ENCODE data around the gene PARD3.

Gene PARD3

DNA sequence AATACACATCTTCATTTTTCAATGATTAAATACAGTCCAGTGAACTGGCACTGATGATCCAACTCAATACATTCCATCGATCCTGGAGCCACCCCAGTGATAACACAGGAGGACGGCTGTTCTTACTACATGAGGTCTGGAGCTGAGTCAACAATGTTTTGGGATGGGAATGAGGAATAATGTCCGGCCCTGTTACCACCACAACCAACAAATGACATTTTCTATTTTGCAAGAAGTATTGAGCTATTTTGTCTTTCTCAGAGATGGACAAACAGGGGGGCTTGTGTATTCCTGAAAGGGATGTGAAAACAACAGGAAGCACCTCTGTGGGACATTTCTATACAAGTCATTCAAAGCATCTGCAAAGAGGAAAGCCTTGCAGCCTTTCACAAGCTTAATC lies 249.2 kb downstream of the PARD3 start:
- DNase-seq = no peak

DNA sequence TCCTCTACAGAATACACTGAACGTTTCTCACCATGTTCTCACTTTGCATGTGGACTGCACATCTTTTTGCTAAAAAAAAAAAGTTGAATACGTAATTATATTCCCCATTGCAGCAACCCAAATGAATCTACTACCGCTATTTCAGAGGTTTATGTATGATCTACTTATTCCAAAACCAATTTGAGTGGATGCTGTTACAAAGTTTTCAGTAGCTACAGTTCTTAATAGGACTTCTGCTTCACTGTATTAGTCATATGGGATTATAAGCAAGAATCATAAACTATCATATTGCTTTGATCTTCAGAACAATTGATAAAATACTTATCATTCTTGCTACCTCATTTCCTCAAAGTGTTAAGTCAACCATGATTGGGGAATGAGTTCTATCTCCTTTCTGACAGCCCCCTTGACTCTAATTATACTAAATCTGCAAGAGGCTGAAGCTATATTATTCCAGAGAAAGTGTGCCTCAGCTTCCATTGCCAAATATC lies 257.0 kb downstream of the PARD3 start:
- DNase-seq = no peak

DNA sequence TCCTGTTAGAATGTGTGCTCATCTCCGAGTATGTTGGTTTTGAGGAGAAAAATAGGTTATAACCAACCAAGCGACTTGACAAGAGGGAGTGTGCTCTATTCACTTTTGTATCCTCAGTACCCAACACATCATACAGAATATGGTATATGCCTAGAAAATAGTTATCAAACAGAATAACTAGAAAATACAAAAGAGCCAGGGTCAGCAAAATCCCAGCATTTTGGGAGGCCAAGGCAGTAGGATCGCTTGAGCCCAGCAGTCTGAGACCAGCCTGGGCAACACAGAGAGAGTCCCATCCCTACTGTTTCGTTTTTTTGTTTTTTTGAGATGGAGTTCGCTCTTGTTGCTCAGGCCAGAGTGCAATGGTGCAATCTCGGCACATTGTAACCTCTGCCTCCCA lies 257.9 kb downstream of the PARD3 start:
- DNase-seq = no peak

DNA sequence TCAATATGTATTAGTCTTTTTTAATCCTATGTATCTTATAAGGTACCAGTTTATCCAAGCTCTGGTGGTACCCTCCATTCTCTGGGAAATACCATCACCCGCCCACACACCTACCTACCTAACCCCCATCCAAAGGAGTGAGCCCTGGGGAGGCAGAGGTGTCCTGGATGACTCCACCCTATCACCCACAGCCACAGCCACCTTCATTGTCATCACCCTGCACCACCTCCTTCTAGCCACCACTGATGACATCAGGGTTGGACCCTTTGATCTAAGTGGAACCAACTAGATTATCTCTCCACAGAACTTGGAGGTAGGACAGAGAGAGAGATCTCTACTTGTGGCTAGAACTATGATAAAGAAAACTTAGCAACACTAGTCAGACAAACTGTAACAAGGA lies 259.4 kb downstream of the PARD3 start:
- DNase-seq = no peak

DNA sequence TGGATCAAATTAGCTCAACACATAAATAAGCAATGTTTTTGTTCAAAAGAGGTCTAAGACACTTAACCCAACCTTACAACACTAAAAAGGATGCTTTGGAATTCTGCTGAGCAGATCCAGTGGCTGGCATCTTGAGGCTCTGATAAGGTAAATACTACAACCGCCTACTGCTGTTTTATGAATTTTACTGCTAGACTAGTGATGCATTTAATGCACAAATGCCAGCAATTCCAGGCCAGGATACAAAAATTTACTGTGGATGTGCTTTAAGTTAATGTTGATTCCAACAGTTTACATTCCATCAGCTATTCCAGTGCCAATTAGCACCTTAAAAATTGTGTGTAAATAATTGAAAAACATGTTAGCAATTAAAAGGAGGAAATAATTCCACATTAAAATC lies 261.3 kb downstream of the PARD3 start:
- no peak for DNase-seq

DNA sequence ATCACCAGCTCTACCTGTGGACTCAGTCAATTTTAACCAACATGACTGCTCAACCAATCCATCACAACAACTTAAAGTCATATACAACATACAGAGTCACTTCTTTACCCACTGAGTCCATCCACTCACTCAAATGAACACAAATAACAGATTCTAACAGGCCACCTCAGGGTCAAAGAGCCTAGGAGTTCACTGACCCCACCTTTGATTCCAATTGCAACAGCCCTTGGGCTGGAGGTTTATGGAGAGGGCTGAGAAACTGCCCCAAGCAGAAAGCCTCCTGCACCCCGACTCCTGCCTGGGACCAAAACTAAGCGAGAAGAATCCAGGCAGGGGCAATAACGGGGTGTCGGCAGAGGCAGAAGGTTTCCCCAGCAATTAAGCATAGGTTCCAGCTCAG lies 263.8 kb downstream of the PARD3 start:
- no peak for DNase-seq

DNA sequence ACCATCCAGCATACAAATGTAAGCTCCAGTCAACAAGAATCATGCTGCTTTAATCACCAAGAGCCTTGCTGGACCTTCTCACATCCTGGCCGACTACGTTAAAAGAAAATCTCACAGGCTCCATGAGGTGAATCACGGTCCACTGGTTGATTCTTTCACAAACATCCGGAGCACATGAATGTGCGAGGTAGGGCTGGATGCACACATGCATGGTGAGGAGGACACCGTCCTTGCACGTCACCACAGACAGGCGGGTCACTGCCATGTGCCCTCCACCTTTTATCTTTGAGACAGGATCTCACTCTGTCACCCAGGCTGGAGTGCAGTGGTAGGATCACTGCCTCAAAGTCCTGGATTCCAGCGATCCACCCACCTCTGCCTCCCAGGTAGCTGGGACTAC lies 265.1 kb downstream of the PARD3 start:
- no peak for DNase-seq

DNA sequence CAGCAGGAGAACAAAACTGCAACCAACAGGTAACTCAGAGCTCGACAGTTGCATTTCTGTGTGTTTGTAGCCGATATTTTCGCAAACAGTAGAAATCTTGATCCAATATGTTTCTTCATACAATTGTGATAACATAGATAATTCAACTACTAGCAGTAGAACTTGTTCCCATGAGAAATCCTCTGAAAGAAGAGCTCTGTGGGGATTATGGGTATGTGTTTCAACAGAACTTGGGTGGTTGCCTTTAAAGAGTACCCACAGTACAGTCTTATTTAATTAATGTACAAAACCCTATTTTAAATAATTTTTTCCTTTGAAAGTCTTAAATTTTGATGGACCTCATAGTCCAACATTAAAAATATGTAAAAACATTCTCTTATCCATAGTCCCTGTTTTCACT lies 266.1 kb downstream of the PARD3 start:
- DNase-seq = no peak

DNA sequence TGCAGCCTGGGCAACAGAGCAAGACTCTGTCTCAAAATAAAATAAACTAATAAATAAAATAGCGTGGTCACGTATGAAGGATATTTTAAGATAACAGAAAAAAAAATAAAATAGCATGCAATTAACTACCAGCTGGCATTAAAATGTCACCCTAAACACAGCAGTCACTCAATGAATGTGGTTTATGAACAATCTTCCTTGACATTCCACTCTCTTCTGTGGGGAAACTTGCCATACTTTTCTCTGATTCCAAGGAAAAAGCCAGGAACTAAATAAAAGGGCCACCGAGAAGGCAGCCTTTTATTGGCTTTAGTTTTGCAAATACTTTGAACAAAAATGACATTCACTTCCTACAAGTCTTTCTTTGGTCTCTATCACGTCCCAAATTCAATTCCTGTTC lies 266.6 kb downstream of the PARD3 start:
- DNase-seq = no peak

DNA sequence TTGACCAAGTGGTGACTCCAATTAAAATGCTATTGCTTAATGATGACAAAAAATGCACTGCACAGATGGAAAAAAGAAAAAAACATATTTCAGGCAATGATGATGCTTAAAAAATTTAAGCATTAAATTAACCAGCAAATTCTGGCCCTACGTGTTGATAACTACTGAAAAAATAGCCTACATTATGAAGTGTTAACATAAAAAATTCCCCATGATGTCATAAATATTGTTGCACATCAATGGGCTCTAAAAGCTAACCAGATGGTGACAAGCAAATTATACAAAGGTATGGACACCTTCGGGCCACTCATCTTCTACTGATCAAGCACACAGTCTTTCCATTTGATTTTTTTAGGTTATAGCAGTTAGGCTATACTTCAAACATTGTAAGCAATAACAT lies 267.4 kb downstream of the PARD3 start:
- DNase-seq = no peak

DNA sequence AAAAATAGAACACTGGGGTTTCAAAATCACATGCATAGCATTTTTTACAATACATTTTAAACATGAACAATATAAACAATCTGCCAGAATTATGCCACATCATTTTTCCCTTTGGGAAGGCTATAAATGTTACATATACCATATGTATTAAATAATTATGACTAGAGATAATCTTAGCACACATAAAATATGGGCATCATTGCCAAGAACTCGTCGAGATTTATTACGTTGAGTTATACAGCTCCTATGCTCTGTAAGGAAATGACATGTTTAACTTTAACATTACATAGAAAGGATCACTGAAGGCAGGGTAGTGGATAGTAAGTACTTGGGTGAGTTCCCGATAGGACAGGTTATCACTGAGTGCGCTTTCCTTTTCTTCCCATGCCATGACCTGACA lies 267.8 kb downstream of the PARD3 start:
- no peak for DNase-seq

DNA sequence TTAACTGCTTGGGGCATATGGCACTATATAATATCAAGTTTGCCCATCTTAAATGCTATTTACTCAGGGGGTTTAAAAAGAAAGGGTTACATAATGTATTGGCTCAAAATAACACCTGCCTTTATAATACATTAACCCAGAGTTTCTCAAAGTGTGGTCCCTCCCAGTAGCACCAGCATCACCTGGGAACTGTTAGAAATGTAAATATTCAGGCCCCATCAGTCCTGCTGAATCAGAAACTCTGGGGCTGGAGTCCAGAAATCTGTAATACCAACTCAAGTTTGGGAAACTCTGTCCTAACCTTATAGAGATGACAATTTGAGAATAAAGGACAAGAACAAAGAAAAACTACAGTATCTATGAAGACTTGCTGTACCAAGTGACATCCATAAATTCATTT lies 270.7 kb downstream of the PARD3 start:
- DNase-seq = no peak

DNA sequence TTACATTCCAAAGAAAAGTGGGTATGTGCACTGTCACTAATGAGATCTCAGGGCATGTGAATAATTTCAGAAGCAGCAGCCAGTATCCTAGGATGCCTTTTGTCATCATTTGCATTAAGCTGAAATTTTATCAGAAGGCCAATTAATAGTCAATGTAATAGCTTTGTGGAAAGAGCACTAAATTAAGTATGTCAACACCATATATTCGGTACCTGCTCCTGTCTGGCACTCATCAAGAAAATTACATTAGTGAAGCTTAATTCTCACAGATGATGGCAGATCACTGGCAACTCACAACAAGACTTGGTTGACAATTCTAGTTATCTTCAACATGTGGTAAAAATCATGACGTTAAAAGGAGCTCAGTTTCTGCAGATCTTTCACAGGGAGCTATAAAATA lies 271.4 kb downstream of the PARD3 start:
- DNase-seq = no peak

DNA sequence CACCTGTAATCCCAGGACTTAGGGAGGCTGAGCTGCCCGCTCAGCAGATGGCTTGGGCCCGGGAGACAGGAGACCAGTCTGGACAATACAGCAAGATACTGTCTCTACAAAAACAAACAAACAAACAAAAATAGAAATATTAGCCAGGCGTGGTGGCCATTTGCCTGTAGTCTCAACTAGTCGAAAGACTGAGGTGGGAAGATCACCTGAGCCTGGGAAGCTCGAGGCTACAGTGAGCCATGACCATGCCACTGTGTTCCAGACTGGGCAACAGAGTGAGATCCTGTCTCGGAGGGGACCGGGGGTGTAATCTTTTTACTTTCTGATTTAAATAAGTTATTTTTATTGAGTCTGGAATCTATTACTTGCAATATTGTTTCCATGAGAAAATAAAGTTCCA lies 274.6 kb downstream of the PARD3 start:
- DNase-seq = no peak

DNA sequence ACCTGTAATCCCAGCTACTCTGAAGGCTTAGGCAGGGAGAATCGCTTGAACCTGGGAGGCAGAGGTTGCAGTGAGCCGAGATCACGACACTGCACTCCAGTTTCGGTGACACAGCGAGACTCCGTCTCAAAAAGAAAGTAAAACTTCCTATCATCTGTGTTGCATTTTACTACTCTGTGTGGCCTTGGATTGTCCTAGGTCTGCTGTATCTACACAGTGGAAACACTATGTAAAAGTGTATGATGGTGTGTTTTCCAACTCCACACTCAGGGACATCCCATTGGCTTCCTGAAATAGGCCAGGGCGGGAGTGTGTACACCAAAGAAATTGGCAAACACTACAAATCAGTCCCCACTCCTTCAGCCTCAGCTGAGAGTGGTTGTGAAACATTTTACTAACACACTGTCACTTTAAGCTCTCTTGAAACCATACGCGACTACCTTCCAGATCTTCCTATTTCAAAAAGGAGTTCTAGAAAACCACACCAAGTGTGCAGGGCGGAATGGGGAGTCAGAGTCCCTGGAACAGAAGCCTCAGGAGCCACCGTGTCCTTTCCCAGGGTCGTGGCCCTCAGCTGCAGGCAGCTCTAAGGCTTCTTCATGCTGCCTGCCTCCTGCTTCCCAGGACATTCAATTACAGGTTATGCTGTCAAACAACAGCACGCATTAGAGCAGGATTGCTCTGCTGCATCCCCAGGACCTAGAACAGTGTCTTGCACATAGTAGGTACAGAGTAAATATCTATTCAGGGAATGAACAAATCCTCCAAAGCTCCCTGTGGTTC lies 275.4 kb downstream of the PARD3 start:
- DNase-seq = peak in 1 of 5 donors; percentile 7

DNA sequence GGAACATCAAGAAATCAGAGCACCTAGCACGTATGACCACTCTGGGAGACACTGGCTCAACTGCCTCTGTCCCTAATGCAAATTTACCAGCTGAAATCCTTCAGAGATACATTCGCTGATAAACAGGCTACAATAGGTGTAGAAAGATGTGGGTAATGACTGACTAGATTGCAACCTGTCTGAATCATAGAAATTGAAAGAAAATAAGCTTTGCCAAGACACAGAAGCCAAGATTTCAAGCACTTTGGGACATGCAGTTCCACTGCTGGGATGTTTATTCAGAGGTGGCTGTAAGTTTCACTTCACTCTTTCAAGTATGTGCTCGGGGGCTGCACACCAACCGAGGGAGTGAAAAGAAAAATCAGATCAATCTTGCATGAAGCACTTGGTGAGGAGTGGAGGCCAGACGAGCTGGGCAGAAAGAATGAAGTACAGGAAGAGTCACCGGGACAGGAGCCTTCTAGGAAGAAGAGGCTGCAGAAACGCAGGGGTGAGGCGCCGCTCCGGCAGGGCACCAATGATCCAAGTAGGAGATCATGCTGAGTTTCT lies 276.7 kb downstream of the PARD3 start:
- no peak for DNase-seq

DNA sequence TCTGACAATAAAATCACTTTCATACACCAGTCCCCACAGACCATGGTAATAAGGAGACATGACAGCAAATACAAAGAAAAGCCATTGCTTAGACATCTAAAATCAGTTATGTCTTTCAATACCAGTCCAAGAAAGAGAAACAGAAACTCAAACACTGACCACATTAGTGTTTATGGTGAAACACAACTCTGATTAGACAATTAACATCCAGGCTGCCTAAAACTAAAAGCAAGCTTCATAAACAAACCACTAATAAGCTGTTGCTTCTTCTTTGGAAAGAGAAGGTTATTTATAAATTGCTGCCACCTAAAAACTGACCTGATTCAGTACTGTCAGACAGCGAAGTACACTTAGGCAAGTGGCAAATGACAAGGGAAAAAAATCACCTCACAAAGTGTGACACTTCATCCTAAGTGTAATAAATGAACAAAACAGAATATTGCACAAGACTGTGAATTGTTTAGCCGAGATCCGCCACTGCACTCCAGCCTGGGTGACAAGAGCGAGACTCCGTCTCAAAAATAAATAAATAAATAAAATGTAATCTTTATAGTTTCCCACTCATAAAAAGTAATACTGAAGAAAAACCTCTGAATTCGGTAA lies 277.4 kb downstream of the PARD3 start:
- peak in 1 of 5 donors; percentile 14 for DNase-seq

DNA sequence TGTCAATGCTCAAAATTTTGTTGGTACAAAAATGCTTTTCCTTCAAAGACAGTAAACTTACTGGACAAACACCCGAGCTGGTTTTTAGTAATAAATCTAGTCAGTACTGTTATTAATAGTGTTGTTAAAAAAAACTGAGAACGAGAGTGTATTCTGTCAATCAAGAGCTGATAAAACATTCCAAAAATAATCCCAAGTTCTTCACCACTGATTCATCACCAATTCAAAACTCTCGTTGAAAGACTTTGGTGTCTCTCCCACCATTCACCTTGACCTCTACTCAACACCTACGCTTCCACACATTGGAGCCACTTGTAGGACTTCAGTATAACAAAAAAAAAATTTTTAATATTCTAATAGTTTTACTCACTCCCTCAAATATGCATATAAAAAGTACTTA lies 279.2 kb downstream of the PARD3 start:
- DNase-seq = no peak

DNA sequence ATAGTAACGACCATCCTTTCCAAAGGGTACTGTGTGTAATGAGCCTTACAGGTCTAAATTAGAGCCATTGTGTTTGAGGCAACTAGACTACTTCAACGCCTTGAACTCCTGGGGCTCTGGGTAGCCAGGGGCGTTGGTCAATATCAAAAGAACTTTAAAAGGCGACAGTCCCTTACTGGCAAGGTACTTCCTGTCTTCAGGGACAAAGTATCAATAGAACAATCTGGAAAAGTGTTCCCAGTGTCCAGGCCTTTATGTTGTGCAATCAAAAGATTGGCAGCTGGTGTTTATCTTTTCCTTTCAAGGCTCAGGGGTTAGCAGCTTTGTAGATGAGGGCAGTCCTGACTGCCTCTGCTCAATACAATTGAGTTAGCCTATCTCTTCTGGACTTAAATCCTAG lies 284.3 kb downstream of the PARD3 start:
- DNase-seq = no peak

DNA sequence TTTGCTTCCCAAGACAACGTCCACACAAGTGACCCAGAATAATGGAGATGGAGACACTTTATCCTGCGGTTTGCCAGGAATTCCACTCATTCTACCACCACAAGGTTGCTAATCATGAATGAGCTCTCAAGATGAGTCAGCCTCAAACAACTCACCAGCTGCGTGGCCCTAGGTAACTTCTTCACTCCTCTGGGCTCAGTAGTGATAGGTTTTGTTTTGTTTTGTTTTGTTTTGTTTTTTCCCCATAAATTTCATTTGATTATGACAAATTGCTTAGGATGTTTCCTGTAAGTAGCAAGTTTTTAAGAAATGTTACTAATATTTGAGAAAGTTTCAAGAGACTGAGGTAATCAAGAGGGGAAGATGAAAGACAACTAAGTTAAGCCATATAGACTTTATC lies 286.8 kb downstream of the PARD3 start:
- no peak for DNase-seq

DNA sequence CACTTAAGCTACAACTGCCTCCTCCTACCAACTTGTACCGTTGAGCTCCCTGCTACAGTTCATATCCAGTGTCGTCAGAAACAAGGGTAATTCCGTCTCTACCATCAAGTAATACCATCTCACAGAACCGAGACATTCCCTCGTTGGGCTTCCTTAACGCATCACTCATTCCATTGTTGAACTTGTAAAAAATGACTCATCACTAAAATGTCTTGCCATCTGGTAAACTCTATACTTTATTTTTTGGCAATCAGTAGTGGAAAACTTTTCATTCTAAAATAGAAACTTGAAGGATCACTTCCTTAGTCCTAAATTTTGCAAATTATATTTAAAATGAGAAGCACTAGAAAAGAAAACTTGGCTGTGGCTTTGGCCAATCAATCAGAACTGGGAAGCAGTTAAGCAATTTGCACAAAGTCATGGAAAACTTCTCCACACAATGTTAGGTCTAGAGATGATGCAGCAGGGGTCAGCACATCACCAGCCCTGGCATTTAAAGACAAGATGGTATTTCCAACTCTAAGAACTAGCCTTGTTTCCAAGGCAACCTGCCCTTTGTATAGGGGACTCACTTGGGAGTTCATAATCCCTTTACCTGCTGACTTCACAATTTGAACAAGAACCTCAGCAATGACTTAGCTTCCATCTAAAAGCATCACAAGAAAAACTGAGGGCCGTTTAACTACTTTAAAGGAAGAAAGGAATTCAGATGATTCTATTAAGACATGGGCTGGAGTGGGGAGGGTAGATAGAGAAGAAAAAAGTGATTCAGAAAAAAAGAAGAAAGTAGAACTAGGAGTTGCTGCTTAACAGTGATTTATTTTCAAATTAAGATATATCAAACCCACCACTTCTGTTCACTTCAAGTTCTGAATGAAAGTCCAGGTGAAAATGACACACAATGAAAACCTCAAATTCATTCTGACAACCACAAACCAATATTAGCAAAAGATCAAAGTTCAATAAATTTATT lies 288.1 kb downstream of the PARD3 start:
- DNase-seq = no peak

DNA sequence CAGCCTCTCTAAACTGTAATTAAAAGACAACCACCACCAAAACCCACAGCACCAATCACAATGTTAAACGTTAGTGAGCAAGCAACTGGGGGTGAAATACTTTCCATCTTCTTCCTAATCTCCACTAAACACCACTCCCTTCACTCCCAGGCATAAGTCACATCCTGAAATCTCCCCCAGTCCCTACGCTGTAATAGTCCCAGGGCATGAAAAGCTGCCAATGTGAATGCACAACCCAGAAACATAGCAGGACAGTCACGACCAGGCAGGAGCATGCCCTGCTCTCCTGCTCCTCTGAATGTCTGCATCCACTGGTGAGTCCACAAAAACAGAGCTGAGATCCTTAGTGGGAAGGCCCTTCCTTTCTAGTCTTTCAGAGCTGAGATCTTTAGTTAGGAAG lies 288.9 kb downstream of the PARD3 start:
- no peak for DNase-seq
